ENCODE measurements around the gene BACE1.
"Not testable (repeated sequence)": the region's sequence is repeated elsewhere in the genome, so short reads cannot be mapped to it uniquely, and the experiment has no call there.

Gene BACE1

GRCh38 chr11:117316197-117316961 is at the start of gene BACE1:
Gene BACE1 (minus strand): TSS chr11:117316256. CDS start chr11:117315795, 461 bp downstream.
- DNase-seq (ENCODE audit: low read depth in 2 of 2): no peak

GRCh38 chr11:117361432-117361831 is 45.4 kb upstream of the BACE1 start:
- no peak for DNase-seq (ENCODE audit: low read depth in 2 of 2)

- DNase-seq (ENCODE audit: low read depth in 2 of 2): no peak
Measured at GRCh38 chr11:117356126-117356890, 40.3 kb upstream of the BACE1 start.

- DNase-seq (ENCODE audit: low read depth in 2 of 2): no peak
Measured at GRCh38 chr11:117354550-117354949, 38.5 kb upstream of the BACE1 start.

GRCh38 chr11:117345039-117345438 is 29.0 kb upstream of the BACE1 start:
- DNase-seq (ENCODE audit: low read depth in 2 of 2): no peak

GRCh38 chr11:117337076-117337475 is 21.0 kb upstream of the BACE1 start:
- no peak for DNase-seq (ENCODE audit: low read depth in 2 of 2)

GRCh38 chr11:117335399-117335798 is 19.3 kb upstream of the BACE1 start:
- no peak for DNase-seq (ENCODE audit: low read depth in 2 of 2)

GRCh38 chr11:117334896-117335295 is 18.8 kb upstream of the BACE1 start:
- no peak for DNase-seq (ENCODE audit: low read depth in 2 of 2)

- no peak for DNase-seq (ENCODE audit: low read depth in 2 of 2)
Measured at GRCh38 chr11:117333917-117334316, 17.9 kb upstream of the BACE1 start.

GRCh38 chr11:117332843-117333242 is 16.8 kb upstream of the BACE1 start:
- no peak for DNase-seq (ENCODE audit: low read depth in 2 of 2)

- DNase-seq (ENCODE audit: low read depth in 2 of 2): no peak
Measured at GRCh38 chr11:117328375-117329010, 12.4 kb upstream of the BACE1 start.

GRCh38 chr11:117327567-117328374 is 11.7 kb upstream of the BACE1 start, which contains the start of gene CEP164:
Gene CEP164 (plus strand): TSS chr11:117327854. CDS start chr11:117338587, 10,733 bp downstream.
- DNase-seq (ENCODE audit: low read depth in 2 of 2): peak; percentile 89 to 92

- DNase-seq (ENCODE audit: low read depth in 2 of 2): not testable (repeated sequence)
Measured at GRCh38 chr11:117327255-117327566, 11.2 kb upstream of the BACE1 start.

GRCh38 chr11:117319214-117319840 is 3.3 kb upstream of the BACE1 start:
- no peak for DNase-seq (ENCODE audit: low read depth in 2 of 2)

GRCh38 chr11:117318738-117319137 is 2.7 kb upstream of the BACE1 start:
- DNase-seq (ENCODE audit: low read depth in 2 of 2): no peak

GRCh38 chr11:117315285-117316196 is 515 bp downstream of the BACE1 start:
- no peak for DNase-seq (ENCODE audit: low read depth in 2 of 2)

GRCh38 chr11:117314840-117315239 is 1.2 kb downstream of the BACE1 start:
- no peak for DNase-seq (ENCODE audit: low read depth in 2 of 2)

- no peak for DNase-seq (ENCODE audit: low read depth in 2 of 2)
Measured at GRCh38 chr11:117313828-117314768, 2.0 kb downstream of the BACE1 start.

GRCh38 chr11:117313091-117313490 is 3.0 kb downstream of the BACE1 start:
- no peak for DNase-seq (ENCODE audit: low read depth in 2 of 2)

Data from activated CD8-positive, alpha-beta memory T cell treated with anti-CD3 and anti-CD28 coated beads for 4 hours (primary cell).